ENCODE results near the gene PHYHIPL. TPM values are rescaled to one million over a fixed set of nuclear protein-coding genes. Genes with fewer than 3 reads are reported as not detected.

PHYHIPL gene
- total and polyA plus RNA-seq, 5 experiments from 2014 or later: not detected

DNA sequence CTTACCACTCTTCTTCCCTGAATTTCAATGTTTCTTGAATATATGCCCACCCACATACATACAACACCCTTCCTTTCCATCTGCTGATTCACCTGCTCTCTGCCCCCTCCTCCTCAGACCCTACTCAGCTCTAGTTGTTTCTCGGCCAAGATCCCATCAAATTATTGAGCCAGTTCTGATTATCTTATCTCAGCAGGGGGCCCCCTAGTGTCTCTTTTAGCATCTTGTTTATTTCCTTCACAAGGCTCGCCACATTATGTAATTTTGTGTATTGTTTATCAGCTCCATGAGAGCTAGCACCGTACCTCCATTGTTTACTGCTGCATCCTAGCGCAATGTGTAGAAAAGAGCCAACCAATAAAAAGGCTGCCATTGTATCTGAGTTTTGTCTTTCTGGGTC is 114.0 kb downstream of the PHYHIPL start:
- Mint-ChIP-seq H3K27me3 (no peaks in the 10 kb centered on the region), H3K4me3 (no peak overlapping the region), H3K4me1 (no peaks in the 10 kb centered on the region), H3K36me3 (no peaks in the 10 kb centered on the region), H3K9me3 (peaks cover 0 to 7% (median 0%) of the 10 kb centered on the region in 9 donors), H3K27ac (no peak overlapping the region)
- POLR2A ChIA-PET: no interaction called here
- DNase-seq (no peak), ATAC-seq (no peak)

Other genes with a start within 250 kb of the PHYHIPL start
- not detected for gene FAM13C, start 185.9 kb downstream of the PHYHIPL start, total RNA-seq
- not detected for gene FAM13C, start 185.9 kb downstream of the PHYHIPL start, polyA plus RNA-seq